SW 1271 (cell line): Measurements from ENCODE around the gene DENND4B.
"Not testable (repeated sequence)": the region's sequence is repeated elsewhere in the genome, so short reads cannot be mapped to it uniquely, and the experiment has no call there.

Experiments used
- DNase-seq, 2 experiments: peaks; one replicate each; lab custom pipeline; 2025; lab: John Stamatoyannopoulos, UW

DENND4B gene

GRCh38 chr1:153928245-153928644 is 18.3 kb downstream of the DENND4B start:
- no peak for DNase-seq

GRCh38 chr1:153926405-153926804 is 20.1 kb downstream of the DENND4B start:
- DNase-seq, result no peak

- peak; percentile 92 to 97 for DNase-seq
Observed at GRCh38 chr1:153922972-153923925, 23.3 kb downstream of the DENND4B start, which contains the start of gene GATAD2B. TSS of gene GATAD2B (minus strand) at chr1:153922972. CDS start at chr1:153828347, 94,625 bp downstream.

- peak in 1 of 2 experiments; percentile 51 for DNase-seq
Observed at GRCh38 chr1:153922076-153922971, 24.2 kb downstream of the DENND4B start.

GRCh38 chr1:153921803-153922075 is 24.8 kb downstream of the DENND4B start:
- DNase-seq, result no peak

- no peak for DNase-seq
Observed at GRCh38 chr1:153921080-153921802, 25.3 kb downstream of the DENND4B start.

- no peak for DNase-seq
Observed at GRCh38 chr1:153919876-153920852, 26.4 kb downstream of the DENND4B start.

GRCh38 chr1:153916297-153916696 is 30.2 kb downstream of the DENND4B start:
- no peak for DNase-seq

GRCh38 chr1:153912349-153912748 is 34.2 kb downstream of the DENND4B start:
- no peak for DNase-seq

- not testable (repeated sequence) for DNase-seq
Observed at GRCh38 chr1:153910560-153910959, 36.0 kb downstream of the DENND4B start.

- DNase-seq, result no peak
Observed at GRCh38 chr1:153908071-153908470, 38.4 kb downstream of the DENND4B start.

GRCh38 chr1:153907134-153907533 is 39.4 kb downstream of the DENND4B start:
- DNase-seq, result no peak

- no peak for DNase-seq
Observed at GRCh38 chr1:153906396-153906795, 40.1 kb downstream of the DENND4B start.

GRCh38 chr1:153905908-153906307 is 40.6 kb downstream of the DENND4B start:
- DNase-seq, result not testable (repeated sequence)

GRCh38 chr1:153903841-153904455 is 42.6 kb downstream of the DENND4B start:
- DNase-seq, result no peak

GRCh38 chr1:153899509-153899908 is 47.0 kb downstream of the DENND4B start:
- no peak for DNase-seq

GRCh38 chr1:153895866-153896265 is 50.7 kb downstream of the DENND4B start:
- DNase-seq, result not testable (repeated sequence)

GRCh38 chr1:153891042-153891441 is 55.5 kb downstream of the DENND4B start:
- DNase-seq, result not testable (repeated sequence)

- DNase-seq, result no peak
Observed at GRCh38 chr1:153888533-153888932, 58.0 kb downstream of the DENND4B start.

GRCh38 chr1:153886127-153886526 is 60.4 kb downstream of the DENND4B start:
- DNase-seq, result no peak
